H54 (cell line): Measurements from ENCODE around the gene PRPF40B.

Source experiments
- DNase-seq: peaks from one replicate; pipeline ENCODE4 v3.0.0; 2011; ENCODE audit warnings: low spot score, mixed read lengths; ENCODE audit not compliant: insufficient read length
- FAIRE-seq: peaks from 3 replicates; lab custom pipeline; 2011; peaks lifted over from hg19 to GRCh38; lab: Jason Lieb, UNC
- POLR2A ChIP-seq: IDR thresholded peaks from 2 replicates; pipeline ENCODE4 v1.6.1; 2011; ENCODE audit warnings: low read depth, mild to moderate bottlenecking, low read length

The PRPF40B gene

GRCh38 chr12:49636574-49636973 lies 13.2 kb downstream of the PRPF40B start:
- no peak for TF ChIP-seq POLR2A
- no peak for FAIRE-seq
- no peak for DNase-seq

GRCh38 chr12:49636979-49637755 lies 13.8 kb downstream of the PRPF40B start:
- DNase-seq (peak; percentile 73), FAIRE-seq (peak; percentile 45)

GRCh38 chr12:49641748-49642369 lies 18.5 kb downstream of the PRPF40B start:
- no peak for TF ChIP-seq POLR2A
- DNase-seq: no peak
- no peak for FAIRE-seq

More at GRCh38 chr12:49636979-49637755, 13.8 kb downstream of the PRPF40B start:
- no peak for TF ChIP-seq POLR2A

DNA sequence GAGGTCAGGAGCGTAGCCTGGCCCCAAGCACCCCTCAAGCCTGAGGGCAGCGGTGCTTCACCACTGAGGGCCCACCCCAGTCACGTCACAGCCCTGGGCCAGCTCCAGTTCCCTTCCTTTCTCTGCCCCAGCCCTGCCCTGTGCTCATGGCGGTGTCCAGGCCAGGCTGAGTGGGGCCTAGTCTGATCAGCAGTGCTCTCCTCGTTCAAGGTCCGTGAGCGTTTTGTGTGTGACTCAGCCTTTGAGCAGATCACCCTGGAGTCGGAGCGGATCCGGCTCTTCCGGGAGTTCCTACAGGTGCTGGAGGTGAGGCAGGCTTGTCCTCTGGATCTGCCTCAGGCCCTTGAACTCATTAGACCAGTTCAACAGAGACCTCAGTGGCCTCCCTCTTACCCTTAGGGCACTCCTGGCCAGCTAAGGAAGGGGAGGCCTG lies 19.0 kb downstream of the PRPF40B start:
- no peak for DNase-seq
- no peak for TF ChIP-seq POLR2A
- FAIRE-seq: no peak

DNA sequence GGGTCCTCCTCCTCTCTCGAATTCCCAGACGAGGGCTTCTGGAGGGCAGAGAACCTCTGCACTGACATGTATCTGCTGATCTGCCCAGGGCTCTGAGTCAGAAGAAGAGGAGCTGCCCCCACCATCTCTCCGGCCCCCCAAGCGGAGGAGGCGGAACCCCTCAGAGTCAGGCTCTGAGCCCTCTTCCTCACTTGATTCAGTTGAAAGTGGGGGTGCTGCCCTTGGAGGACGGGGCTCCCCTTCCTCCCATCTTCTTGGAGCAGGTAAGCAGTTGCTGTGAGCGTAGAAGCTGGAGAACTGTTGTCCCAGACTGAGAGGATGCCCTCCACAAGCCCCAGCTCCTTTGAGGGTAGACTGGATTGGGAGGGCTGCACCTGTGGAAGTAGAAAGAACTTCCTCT lies 19.8 kb downstream of the PRPF40B start:
- FAIRE-seq: no peak
- TF ChIP-seq POLR2A: no peak
- no peak for DNase-seq

- no peak for DNase-seq
- TF ChIP-seq POLR2A: no peak
- no peak for FAIRE-seq
Measured at GRCh38 chr12:49643961-49644619, 20.7 kb downstream of the PRPF40B start.

DNA sequence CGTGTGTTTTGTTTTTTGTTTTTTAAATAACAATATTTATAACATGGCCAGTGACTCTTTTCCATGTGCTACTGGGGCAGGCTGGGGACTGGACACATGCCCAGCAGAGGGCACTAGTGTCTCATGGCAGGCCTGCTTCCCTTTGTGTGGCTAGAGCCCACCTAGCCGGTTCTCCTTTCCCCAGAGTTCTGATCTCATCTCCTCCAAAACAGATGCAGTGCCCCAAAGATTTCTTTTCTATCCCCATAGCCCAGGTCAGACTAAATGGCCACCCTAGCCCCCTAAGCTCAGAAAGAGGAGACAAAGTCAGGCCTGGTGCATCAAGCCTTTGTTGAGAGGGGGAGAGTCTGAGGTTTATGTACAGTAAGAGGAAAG lies 21.2 kb downstream of the PRPF40B start:
- TF ChIP-seq POLR2A: no peak
- no peak for FAIRE-seq
- peak; percentile 81 for DNase-seq

DNA sequence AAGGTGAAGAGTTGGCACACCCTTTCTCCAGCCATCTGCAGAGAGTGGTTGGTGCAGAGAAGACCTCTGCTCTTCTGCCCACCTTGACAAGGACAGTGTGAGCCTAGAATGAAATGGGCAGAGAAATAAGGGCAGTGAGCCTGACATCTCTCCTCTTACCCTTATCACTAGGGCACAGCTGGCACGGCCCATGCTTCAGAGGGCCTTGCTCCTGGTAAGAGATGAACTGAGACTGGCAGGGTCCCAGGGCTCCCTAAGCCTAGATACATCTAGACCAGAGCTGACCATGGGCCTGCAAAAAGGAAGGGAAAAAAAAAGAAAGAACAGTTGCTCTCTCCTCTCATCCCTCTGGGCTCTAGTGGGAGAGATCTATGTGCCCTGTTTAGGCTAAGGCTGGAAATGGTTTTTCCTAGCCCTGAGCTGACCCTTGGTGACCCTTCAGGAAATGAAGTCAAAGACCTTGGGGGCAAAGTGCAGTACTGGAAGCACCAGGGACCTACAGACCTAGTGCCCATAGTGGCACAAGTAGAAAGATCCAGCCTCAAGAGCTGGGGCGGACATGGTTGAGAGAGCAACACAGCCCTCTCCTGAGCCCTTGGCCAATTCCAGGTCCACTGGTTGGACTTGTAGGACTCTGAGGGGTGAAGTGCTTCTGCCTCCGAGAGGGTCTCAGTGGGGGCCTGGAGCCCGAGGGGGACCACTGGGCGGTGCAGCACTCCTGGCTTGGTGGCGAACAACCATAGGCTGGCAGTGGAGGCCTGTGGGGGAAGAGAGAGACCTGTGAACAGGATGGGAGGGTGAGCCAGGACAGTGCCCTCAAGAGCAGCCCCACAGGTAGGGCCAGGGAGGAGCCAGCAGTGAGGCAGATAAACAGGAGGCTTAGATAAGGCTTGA lies 22.0 kb downstream of the PRPF40B start:
- TF ChIP-seq POLR2A: no peak
- FAIRE-seq: no peak
- no peak for DNase-seq

DNA sequence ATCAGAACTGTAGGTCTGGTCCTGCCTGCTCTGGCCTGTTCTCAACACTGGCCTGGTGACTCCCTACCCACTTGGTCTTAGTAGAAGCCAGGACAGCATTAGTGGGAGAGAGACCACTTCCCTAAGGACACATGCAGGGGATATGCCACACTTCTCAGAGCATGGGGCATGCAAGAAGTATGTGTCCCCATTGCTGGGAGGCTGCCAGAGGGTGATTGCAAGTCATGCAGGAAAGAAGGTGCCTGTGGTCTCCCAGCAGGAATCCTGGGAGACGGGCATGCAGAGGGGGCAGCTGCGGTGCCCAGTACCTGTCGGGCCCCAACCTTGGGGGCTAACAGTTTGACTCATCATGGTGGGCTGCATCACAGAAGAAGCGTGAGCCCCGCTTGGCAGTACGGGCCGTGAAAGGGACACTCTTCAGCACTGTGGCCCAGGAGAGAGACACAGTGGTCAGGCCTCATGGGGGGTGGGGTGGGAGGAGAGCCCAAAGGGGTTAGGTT lies 23.0 kb downstream of the PRPF40B start:
- DNase-seq (no peak), FAIRE-seq (no peak)
- TF ChIP-seq POLR2A: no peak

- FAIRE-seq (no peak), DNase-seq (no peak)
- no peak for TF ChIP-seq POLR2A
Measured at GRCh38 chr12:49646871-49647654, 23.7 kb downstream of the PRPF40B start.

- DNase-seq: no peak
- TF ChIP-seq POLR2A: no peak
- FAIRE-seq: no peak
Measured at GRCh38 chr12:49647827-49648711, 24.7 kb downstream of the PRPF40B start.

DNA sequence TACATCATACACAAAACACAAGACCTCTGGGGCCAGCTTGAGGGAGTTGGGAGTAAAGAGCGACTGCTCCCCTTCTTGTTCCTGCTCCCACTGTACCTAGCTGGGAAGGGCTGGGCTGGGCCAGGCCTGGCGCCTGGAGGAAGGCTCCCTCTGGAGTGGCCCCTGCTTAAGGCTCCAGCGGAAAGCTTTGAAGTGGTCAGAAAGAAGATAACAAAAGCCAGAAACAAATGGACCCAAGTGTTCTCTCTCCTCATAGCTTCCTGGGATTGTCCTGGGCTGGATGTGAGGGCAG lies 25.3 kb downstream of the PRPF40B start:
- DNase-seq (no peak), FAIRE-seq (no peak)
- no peak for TF ChIP-seq POLR2A
